AG09319 (cell line): Measurements from ENCODE around the gene MINDY4.

ENCODE experiments used
- DNase-seq: peaks from one replicate; pipeline ENCODE4 v3.0.0-alpha.2; 2010; ENCODE audit warnings: low read depth; ENCODE audit errors: extremely low read depth
- TF ChIP-seq, protein P1 (sequence below): IDR thresholded peaks from 2 replicates; pipeline ENCODE4 v1.5.1; 2011; ENCODE audit warnings: low read depth, mild to moderate bottlenecking, inconsistent platforms, low read length, moderate library complexity

The MINDY4 gene

GRCh38 chr7:30843741-30844482 lies 72.7 kb downstream of the MINDY4 start:
- TF ChIP-seq, protein P1, sequence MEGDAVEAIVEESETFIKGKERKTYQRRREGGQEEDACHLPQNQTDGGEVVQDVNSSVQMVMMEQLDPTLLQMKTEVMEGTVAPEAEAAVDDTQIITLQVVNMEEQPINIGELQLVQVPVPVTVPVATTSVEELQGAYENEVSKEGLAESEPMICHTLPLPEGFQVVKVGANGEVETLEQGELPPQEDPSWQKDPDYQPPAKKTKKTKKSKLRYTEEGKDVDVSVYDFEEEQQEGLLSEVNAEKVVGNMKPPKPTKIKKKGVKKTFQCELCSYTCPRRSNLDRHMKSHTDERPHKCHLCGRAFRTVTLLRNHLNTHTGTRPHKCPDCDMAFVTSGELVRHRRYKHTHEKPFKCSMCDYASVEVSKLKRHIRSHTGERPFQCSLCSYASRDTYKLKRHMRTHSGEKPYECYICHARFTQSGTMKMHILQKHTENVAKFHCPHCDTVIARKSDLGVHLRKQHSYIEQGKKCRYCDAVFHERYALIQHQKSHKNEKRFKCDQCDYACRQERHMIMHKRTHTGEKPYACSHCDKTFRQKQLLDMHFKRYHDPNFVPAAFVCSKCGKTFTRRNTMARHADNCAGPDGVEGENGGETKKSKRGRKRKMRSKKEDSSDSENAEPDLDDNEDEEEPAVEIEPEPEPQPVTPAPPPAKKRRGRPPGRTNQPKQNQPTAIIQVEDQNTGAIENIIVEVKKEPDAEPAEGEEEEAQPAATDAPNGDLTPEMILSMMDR, result no peak

DNA sequence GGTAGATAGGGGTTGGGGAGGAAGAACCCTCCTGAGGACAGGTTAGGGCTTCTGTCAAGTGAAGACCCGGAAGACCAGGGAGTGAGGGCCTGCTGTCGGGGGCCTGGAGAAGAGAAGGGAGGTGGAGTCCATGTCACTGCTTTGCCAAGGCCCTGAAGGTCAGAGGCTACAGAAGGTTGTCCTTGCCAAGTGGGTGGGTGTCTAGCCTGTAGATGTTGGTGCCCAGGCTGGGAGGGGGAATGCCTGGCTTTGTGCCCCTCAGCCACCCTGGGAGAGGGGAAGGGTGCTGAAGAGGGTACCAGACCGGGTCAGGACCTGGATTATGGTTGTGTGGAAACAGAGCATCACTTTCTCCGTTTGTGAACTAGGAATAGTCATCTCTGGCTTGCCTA lies 73.3 kb downstream of the MINDY4 start:
- TF ChIP-seq, protein P1, result no peak
- DNase-seq, result no peak

More at GRCh38 chr7:30843741-30844482, 72.7 kb downstream of the MINDY4 start:
- no peak for DNase-seq

DNA sequence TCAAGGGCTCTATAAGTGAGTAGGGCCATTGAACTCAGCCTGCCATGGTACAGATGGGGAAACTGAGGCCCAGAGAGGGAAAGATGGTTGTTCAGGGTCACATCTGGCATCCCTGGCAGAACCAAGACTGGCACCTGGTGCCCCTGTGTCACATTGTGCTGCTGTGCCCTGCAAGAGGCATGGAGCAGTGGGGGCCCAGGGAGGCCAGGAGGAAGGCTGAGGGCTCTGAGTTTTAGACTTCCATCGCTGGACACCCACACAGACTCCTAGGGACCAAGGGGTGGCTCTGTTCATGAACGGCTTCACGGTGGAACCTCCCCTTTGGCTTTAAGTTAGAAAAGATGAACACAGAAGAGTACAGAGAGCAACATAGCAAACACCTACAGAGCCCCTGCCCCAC lies 73.7 kb downstream of the MINDY4 start:
- no peak for DNase-seq
- TF ChIP-seq, protein P1, result no peak

DNA sequence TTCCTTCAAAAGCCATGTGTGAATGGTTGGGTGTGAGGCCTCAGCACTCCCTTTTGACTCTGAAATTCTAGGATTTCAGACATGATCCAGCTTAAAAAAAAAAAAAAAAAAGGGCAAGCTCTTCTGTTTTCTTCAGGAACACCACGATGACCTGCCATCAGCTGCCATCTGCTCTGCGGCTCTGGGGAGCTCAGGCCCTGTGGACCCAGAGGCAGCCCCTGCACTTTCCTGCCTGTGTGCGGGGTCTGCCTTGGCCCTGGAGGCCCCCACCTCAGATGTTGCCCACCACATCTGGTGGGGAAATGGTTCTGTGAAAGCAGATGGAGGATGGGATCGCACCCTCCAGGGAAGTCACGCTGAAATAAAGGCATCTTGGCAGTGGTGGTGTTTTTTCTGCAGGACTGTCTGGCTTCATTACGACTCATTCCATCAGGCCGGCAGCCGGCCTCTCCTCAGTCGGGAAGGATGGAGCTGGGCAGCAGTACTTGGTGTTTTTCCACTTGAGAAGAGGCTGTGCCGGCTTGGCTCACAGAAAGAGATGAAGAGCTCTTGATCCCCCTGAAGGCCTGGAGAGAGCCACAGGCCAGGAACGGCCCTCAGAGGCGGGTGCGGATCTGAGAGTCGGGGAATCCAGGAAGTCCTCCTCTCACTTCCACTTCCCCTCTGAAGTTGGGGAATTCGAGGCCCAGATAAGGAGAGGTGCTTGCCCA lies 74.4 kb downstream of the MINDY4 start:
- no peak for DNase-seq
- TF ChIP-seq, protein P1, result no peak

DNA sequence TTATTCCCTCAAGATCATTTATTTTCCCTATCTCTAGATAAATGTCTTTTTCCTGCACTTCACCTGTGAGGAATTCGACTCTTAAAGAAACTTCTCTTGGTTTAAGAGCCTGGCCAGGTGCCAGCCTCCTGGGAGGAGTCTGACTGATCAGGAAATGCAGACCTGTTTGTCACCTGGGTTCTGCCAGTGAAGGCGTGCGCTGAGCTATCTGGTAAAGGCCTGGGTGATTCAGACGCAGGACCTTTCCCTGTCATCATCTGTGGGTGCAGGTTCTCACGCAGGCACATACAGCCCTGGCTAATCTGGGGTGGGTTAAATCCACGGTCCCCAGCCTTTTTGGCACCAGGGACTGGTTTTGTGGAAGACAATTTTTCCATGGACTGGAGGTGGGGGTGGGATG lies 75.2 kb downstream of the MINDY4 start:
- TF ChIP-seq, protein P1, result no peak
- no peak for DNase-seq

DNA sequence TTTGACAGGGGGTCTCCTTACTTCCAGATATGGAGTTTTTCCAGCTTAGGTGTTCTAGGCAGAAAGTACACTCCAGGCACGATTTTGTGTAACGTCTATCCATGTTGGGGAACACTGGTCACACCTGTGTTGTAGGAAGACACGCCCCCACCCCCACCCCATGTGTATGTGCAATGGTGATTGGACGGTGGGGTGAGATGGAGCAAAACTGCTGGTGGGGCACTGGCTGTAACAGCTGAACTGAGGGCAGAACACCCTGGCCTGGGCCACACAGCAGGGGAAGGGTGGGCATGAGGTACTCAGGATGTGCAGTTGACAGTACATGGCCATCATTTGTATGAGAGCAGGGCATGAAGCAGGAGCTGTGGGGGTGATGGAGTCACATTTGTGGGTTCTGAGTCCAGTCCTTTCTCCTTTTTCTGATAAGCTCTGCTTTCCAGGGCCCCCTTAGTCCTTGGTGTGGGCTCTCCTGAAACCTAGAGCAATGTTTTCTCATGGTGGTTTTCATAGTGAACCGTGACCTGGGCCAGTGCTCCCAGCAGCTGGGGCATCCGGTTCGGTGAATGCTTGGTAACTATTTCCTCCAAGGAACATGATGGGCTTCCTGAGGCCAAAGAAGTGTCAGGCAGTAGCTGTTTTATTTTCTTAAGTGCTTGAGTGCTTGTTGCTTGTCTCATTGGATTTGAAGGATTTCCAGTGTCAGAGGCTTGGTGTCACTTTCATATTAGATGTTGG lies 77.1 kb downstream of the MINDY4 start:
- DNase-seq, result no peak
- TF ChIP-seq, protein P1, result no peak

DNA sequence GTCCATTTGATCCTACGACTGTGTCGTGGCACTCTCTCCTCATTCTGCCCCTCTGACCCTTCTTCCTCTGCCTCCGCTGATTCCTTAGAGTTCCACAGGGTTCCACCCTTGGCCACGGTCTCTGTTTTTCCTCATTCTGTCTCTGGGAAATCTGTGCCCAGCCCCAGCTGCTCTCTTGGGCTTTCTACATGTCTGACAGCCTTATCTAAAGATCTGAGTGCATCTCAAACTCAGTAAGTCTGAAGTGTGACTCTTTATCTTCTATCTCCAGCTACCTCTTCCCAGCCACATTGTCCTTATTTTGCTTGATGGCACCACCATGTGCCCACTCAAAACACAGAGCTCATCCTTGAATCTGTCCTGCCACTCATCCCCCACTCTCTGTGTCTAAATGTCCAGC lies 78.3 kb downstream of the MINDY4 start:
- no peak for DNase-seq
- TF ChIP-seq, protein P1, result no peak
